Dermis lymphatic vessel endothelial cell (primary cell): ENCODE data around the gene MGARP. TPM values are rescaled to one million over a fixed set of nuclear protein-coding genes. Genes with fewer than 3 reads are reported as not detected.

Experiments
- total RNA-seq: library from RNA; depleted of rRNA; stranded (reverse); fragments of >200 nt; gene quantifications from 2 replicates; pipeline ENCODE4 v1.2.1, GENCODE V29; 2014

Gene MGARP
- 0.11 TPM in 1 of 2 replicates, not detected in the other for total RNA-seq

GRCh38 chr4:139279760-139280620 lies at the start of gene MGARP:
MGARP (minus strand) TSS chr4:139280225; CDS start chr4:139280158, 67 bp downstream.

GRCh38 chr4:139301821-139302611 lies 22.0 kb upstream of the MGARP start, which contains the start of gene NDUFC1:
NDUFC1 (minus strand) TSS chr4:139302477; CDS start chr4:139295798, 6,679 bp downstream.

GRCh38 chr4:139301113-139301820 lies 21.2 kb upstream of the MGARP start, which contains the start of gene NAA15:
NAA15 (plus strand) TSS chr4:139301505; CDS start chr4:139301778, 273 bp downstream.

Other genes with a start within 250 kb of the MGARP start
- 44.0 and 59.5 TPM in 2 replicates for gene ELF2, start 103.0 kb downstream of the MGARP start, total RNA-seq
- gene NAA15, start 21.3 kb upstream of the MGARP start, total RNA-seq = 16.9 and 24.7 TPM in 2 replicates
- gene NDUFC1, start 22.3 kb upstream of the MGARP start, total RNA-seq = 43.6 and 47.2 TPM in 2 replicates
- 12.5 and 13.3 TPM in 2 replicates for gene RAB33B, start 173.9 kb upstream of the MGARP start, total RNA-seq